Naive thymus-derived CD8-positive, alpha-beta T cell (primary cell): ENCODE data around the gene CDH18. TPM values are rescaled to one million over a fixed set of nuclear protein-coding genes. Genes with fewer than 3 reads are reported as not detected.
A peak's percentile ranks its signal among the peaks of the same experiment; 100 is the strongest.

Source experiments
- ATAC-seq, 2 donors: fragments of 150-1000 bp; cut with Tn5 transposase in 1 of 2; sonication (Bioruptor Pico), chemical (Tn5 transposase) in 1 of 2; 1 replicate in 1 of 2; 2 replicates in 1 of 2; pipeline ENCODE4 v1.10.0; 2021; ENCODE audit warnings: mild to moderate bottlenecking in 2 of 2, moderate library complexity in 2 of 2
- POLR2A ChIA-PET: fragments of 350-600 bp; sonication (Branson Sonifier 250); formaldehyde crosslinking; loops from one replicate; lab custom pipeline; 2021; ENCODE audit warnings: antibody characterized with exemption; lab: Charles Lee
- DNase-seq, 10 donors: peaks; one replicate each; pipeline versions ENCODE4 v3.0.0 to v3.0.0-alpha.2; 2020 to 2022
- H3K27ac Mint-ChIP-seq, 10 donors: one replicate each; pipeline ENCODE4 v1.8.0; 2020 to 2022; ENCODE audit warnings: mild to moderate bottlenecking in 10 of 10, mixed read lengths in 10 of 10, moderate library complexity in 4 of 10, inconsistent platforms in 1 of 10
- H3K27me3 Mint-ChIP-seq, 5 donors: one replicate each; pipeline ENCODE4 v1.8.0; 2021 to 2022; ENCODE audit warnings: mixed read lengths in 5 of 5
- H3K36me3 Mint-ChIP-seq, 3 donors: one replicate each; pipeline ENCODE4 v1.8.0; 2020 to 2022; ENCODE audit warnings: mixed read lengths in 3 of 3, mild to moderate bottlenecking in 2 of 3, inconsistent platforms in 1 of 3
- H3K4me1 Mint-ChIP-seq, 4 donors: one replicate each; pipeline ENCODE4 v1.8.0; 2021 to 2022; ENCODE audit warnings: mixed read lengths in 4 of 4
- H3K4me3 Mint-ChIP-seq, 10 donors: one replicate each; pipeline ENCODE4 v1.8.0; 2020 to 2022; ENCODE audit warnings: mild to moderate bottlenecking in 10 of 10, mixed read lengths in 10 of 10, moderate library complexity in 6 of 10, inconsistent platforms in 1 of 10
- H3K9me3 Mint-ChIP-seq, 9 donors: one replicate each; pipeline ENCODE4 v1.8.0; 2020 to 2022; ENCODE audit warnings: mixed read lengths in 9 of 9, mild to moderate bottlenecking in 3 of 9, inconsistent platforms in 1 of 9, moderate library complexity in 1 of 9
- polyA plus RNA-seq, 3 donors: library from polyadenylated mRNA; unstranded; fragments of 300-500 nt; fragmentation: Illumina TruSeq; gene quantifications; one replicate each; pipeline ENCODE4 v1.2.3, GENCODE V29; 2021
- total RNA-seq, 8 experiments: library from RNA in 2 of 8; stranded (reverse) in 2 of 8; gene quantifications; one replicate each; pipeline ENCODE4 v1.2.3 and lab custom pipeline; 2021 to 2026

CDH18 gene
- total and polyA plus RNA-seq, 5 experiments from 2014 or later: not detected

- Mint-ChIP-seq H3K27ac (no peak overlapping the region), H3K4me1 (no peaks in the 10 kb centered on the region), H3K27me3 (no peaks in the 10 kb centered on the region), H3K9me3 (peaks cover 0 to 18% (median 8%) of the 10 kb centered on the region in 9 donors), H3K36me3 (no peaks in the 10 kb centered on the region), H3K4me3 (no peak overlapping the region)
- POLR2A ChIA-PET: no interaction called here
- no peak for DNase-seq
- ATAC-seq: no peak
Observed at GRCh38 chr5:19739671-19740070, 248.3 kb downstream of the CDH18 start.

GRCh38 chr5:19734776-19735175, 253.2 kb downstream of the CDH18 start:
- Mint-ChIP-seq H3K9me3 (peaks cover 0 to 30% (median 12%) of the 10 kb centered on the region in 9 donors), H3K27ac (no peak overlapping the region), H3K4me3 (no peak overlapping the region), H3K27me3 (no peaks in the 10 kb centered on the region), H3K36me3 (no peaks in the 10 kb centered on the region), H3K4me1 (no peaks in the 10 kb centered on the region)
- no peak for DNase-seq
- POLR2A ChIA-PET: no interaction called here
- ATAC-seq: no peak

- ATAC-seq (no peak), DNase-seq (no peak)
- Mint-ChIP-seq H3K27me3 (no peaks in the 10 kb centered on the region), H3K27ac (no peak overlapping the region), H3K36me3 (no peaks in the 10 kb centered on the region), H3K4me1 (no peaks in the 10 kb centered on the region), H3K9me3 (peaks cover 0 to 27% (median 6%) of the 10 kb centered on the region in 9 donors), H3K4me3 (no peak overlapping the region)
- POLR2A ChIA-PET: no interaction called here
Observed at GRCh38 chr5:19733612-19734495, 254.1 kb downstream of the CDH18 start.

GRCh38 chr5:19728571-19728970, 259.4 kb downstream of the CDH18 start:
- peaks cover 0 to 22% (median 5%) of the 10 kb centered on the region in 9 donors for H3K9me3 Mint-ChIP-seq
- DNase-seq: no peak

GRCh38 chr5:19719109-19719508, 268.9 kb downstream of the CDH18 start:
- ATAC-seq (no peak), DNase-seq (no peak)
- Mint-ChIP-seq H3K27ac (no peak overlapping the region), H3K4me1 (no peaks in the 10 kb centered on the region), H3K27me3 (no peaks in the 10 kb centered on the region), H3K36me3 (no peaks in the 10 kb centered on the region), H3K4me3 (no peak overlapping the region), H3K9me3 (peaks cover 0 to 7% (median 0%) of the 10 kb centered on the region in 9 donors)
- POLR2A ChIA-PET: no interaction called here

More at GRCh38 chr5:19728571-19728970, 259.4 kb downstream of the CDH18 start:
- no peak overlapping the region for H3K27ac Mint-ChIP-seq
- POLR2A ChIA-PET: no interaction called here
- no peaks in the 10 kb centered on the region for H3K27me3 Mint-ChIP-seq
- H3K4me1 Mint-ChIP-seq: no peaks in the 10 kb centered on the region
- no peak overlapping the region for H3K4me3 Mint-ChIP-seq
- ATAC-seq: no peak
- no peaks in the 10 kb centered on the region for H3K36me3 Mint-ChIP-seq

- ATAC-seq: no peak
- DNase-seq: no peak
- Mint-ChIP-seq H3K27me3 (no peaks in the 10 kb centered on the region), H3K36me3 (no peaks in the 10 kb centered on the region), H3K4me3 (no peak overlapping the region), H3K9me3 (peaks cover 0 to 28% (median 6%) of the 10 kb centered on the region in 9 donors), H3K4me1 (no peaks in the 10 kb centered on the region), H3K27ac (peak overlapping the region in 1 of 10 donors; percentile 69)
- POLR2A ChIA-PET: no interaction called here
Observed at GRCh38 chr5:19713740-19714139, 274.3 kb downstream of the CDH18 start.

- no peak for ATAC-seq
- Mint-ChIP-seq H3K27ac (no peak overlapping the region), H3K36me3 (no peaks in the 10 kb centered on the region), H3K4me3 (no peak overlapping the region), H3K4me1 (no peaks in the 10 kb centered on the region), H3K27me3 (no peaks in the 10 kb centered on the region), H3K9me3 (peaks cover under 1 to 36% (median 8%) of the 10 kb centered on the region in 9 donors)
- POLR2A ChIA-PET: no interaction called here
- no peak for DNase-seq
Observed at GRCh38 chr5:19709403-19709802, 278.6 kb downstream of the CDH18 start.

GRCh38 chr5:19706776-19707175, 281.2 kb downstream of the CDH18 start:
- Mint-ChIP-seq H3K27me3 (no peaks in the 10 kb centered on the region), H3K4me1 (no peaks in the 10 kb centered on the region), H3K4me3 (no peak overlapping the region), H3K9me3 (peaks cover 7 to 42% (median 12%) of the 10 kb centered on the region in 9 donors), H3K36me3 (peaks cover 0 to 6% (median 0%) of the 10 kb centered on the region in 3 donors), H3K27ac (no peak overlapping the region)
- DNase-seq (no peak), ATAC-seq (no peak)
- POLR2A ChIA-PET: no interaction called here

- POLR2A ChIA-PET: no interaction called here
- ATAC-seq (no peak), DNase-seq (no peak)
- Mint-ChIP-seq H3K27ac (no peak overlapping the region), H3K9me3 (peaks cover 0 to 34% (median 12%) of the 10 kb centered on the region in 9 donors), H3K4me3 (no peak overlapping the region), H3K36me3 (peaks cover 0 to 6% (median 0%) of the 10 kb centered on the region in 3 donors), H3K4me1 (no peaks in the 10 kb centered on the region), H3K27me3 (no peaks in the 10 kb centered on the region)
Observed at GRCh38 chr5:19701731-19702130, 286.3 kb downstream of the CDH18 start.

- Mint-ChIP-seq H3K9me3 (peaks cover 0 to 13% (median 4%) of the 10 kb centered on the region in 9 donors), H3K4me1 (no peaks in the 10 kb centered on the region), H3K27ac (no peak overlapping the region), H3K4me3 (no peak overlapping the region), H3K27me3 (no peaks in the 10 kb centered on the region), H3K36me3 (no peaks in the 10 kb centered on the region)
- no peak for DNase-seq
- no peak for ATAC-seq
- POLR2A ChIA-PET: no interaction called here
Observed at GRCh38 chr5:19694949-19695611, 292.9 kb downstream of the CDH18 start.

- H3K27me3 Mint-ChIP-seq: no peaks in the 10 kb centered on the region
- DNase-seq (no peak), ATAC-seq (no peak)
- peaks cover 2 to 31% (median 23%) of the 10 kb centered on the region in 9 donors for H3K9me3 Mint-ChIP-seq
- H3K27ac Mint-ChIP-seq: no peak overlapping the region
- H3K4me1 Mint-ChIP-seq: no peaks in the 10 kb centered on the region
- peaks cover 0 to 5% (median 0%) of the 10 kb centered on the region in 3 donors for H3K36me3 Mint-ChIP-seq
- no peak overlapping the region for H3K4me3 Mint-ChIP-seq
- POLR2A ChIA-PET: no interaction called here
Observed at GRCh38 chr5:19690978-19691377, 297.0 kb downstream of the CDH18 start.

GRCh38 chr5:19685473-19685872, 302.5 kb downstream of the CDH18 start:
- POLR2A ChIA-PET: no interaction called here
- no peak overlapping the region for H3K4me3 Mint-ChIP-seq
- no peak overlapping the region for H3K27ac Mint-ChIP-seq
- DNase-seq: no peak
- no peaks in the 10 kb centered on the region for H3K27me3 Mint-ChIP-seq
- H3K36me3 Mint-ChIP-seq: peaks cover 0 to 5% (median 0%) of the 10 kb centered on the region in 3 donors
- ATAC-seq: no peak
- H3K4me1 Mint-ChIP-seq: no peaks in the 10 kb centered on the region
- peaks cover 1 to 42% (median 22%) of the 10 kb centered on the region in 9 donors for H3K9me3 Mint-ChIP-seq

- Mint-ChIP-seq H3K9me3 (peaks cover 8 to 50% (median 14%) of the 10 kb centered on the region in 9 donors), H3K27ac (no peak overlapping the region), H3K4me3 (no peak overlapping the region), H3K27me3 (no peaks in the 10 kb centered on the region), H3K4me1 (no peaks in the 10 kb centered on the region), H3K36me3 (no peaks in the 10 kb centered on the region)
- POLR2A ChIA-PET: no interaction called here
- ATAC-seq: no peak
- DNase-seq: no peak
Observed at GRCh38 chr5:19676895-19677294, 311.1 kb downstream of the CDH18 start.
